ENCODE results near the gene KLK15.

GRCh38 chr19:50861010-50861409 lies 27.6 kb upstream of the KLK15 start:
- TF ChIP-seq, protein P1, sequence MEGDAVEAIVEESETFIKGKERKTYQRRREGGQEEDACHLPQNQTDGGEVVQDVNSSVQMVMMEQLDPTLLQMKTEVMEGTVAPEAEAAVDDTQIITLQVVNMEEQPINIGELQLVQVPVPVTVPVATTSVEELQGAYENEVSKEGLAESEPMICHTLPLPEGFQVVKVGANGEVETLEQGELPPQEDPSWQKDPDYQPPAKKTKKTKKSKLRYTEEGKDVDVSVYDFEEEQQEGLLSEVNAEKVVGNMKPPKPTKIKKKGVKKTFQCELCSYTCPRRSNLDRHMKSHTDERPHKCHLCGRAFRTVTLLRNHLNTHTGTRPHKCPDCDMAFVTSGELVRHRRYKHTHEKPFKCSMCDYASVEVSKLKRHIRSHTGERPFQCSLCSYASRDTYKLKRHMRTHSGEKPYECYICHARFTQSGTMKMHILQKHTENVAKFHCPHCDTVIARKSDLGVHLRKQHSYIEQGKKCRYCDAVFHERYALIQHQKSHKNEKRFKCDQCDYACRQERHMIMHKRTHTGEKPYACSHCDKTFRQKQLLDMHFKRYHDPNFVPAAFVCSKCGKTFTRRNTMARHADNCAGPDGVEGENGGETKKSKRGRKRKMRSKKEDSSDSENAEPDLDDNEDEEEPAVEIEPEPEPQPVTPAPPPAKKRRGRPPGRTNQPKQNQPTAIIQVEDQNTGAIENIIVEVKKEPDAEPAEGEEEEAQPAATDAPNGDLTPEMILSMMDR (IDR thresholded peaks at IDR 0.05) = no peak
- TF ChIP-seq POLR2AphosphoS5 (IDR thresholded peaks at IDR 0.05; ENCODE audit: insufficient read depth in 1 of 2, low read depth in 1 of 2) = no peak
